Upper lobe of right lung (tissue), 1 donor: Measurements from ENCODE around the gene GUCY1A2. TPM values are rescaled to one million over a fixed set of nuclear protein-coding genes. Genes with fewer than 3 reads are reported as not detected.

ENCODE experiments used
- ATAC-seq: fragments of 200-7000 bp; cut with Tn5 transposase; one replicate; pipeline ENCODE4 v1.9.1; 2020; ENCODE audit warnings: mild to moderate bottlenecking, moderate library complexity
- DNase-seq: peaks from one replicate; pipeline ENCODE4 v3.0.0-alpha.2; 2020
- H3K27ac ChIP-seq: fragments of 200-600 bp; one replicate; pipeline ENCODE4 v1.8.0; 2022
- H3K27me3 ChIP-seq: fragments of 200-600 bp; one replicate; pipeline ENCODE4 v1.8.0; 2022; ENCODE audit warnings: mild to moderate bottlenecking
- H3K36me3 ChIP-seq: fragments of 200-600 bp; one replicate; pipeline ENCODE4 v1.8.0; 2022
- H3K4me1 ChIP-seq: fragments of 200-600 bp; one replicate; pipeline ENCODE4 v1.8.0; 2022
- H3K4me3 ChIP-seq: fragments of 200-600 bp; one replicate; pipeline ENCODE4 v1.8.0; 2022; ENCODE audit warnings: mild to moderate bottlenecking
- H3K9me3 ChIP-seq: fragments of 200-600 bp; one replicate; pipeline ENCODE4 v1.8.0; 2022
- intact Hi-C: fragments of 100-400 bp; cut with DNase I; formaldehyde crosslinking; loops from one replicate; pipeline ENCODE4 v1.11.0; 2022
- total RNA-seq: library from RNA; stranded (reverse); fragmentation: NEBNext Ultra II Directional; extraction: Animal tissue kit (Norgen Biotek cat#: 25700); gene quantifications from one replicate; pipeline ENCODE4 v1.2.1, GENCODE V29; 2021
- TF ChIP-seq, protein P1 (sequence below): fragments of 200-600 bp; IDR thresholded peaks from one replicate; pipeline ENCODE4 v1.8.0; 2022; ENCODE audit warnings: antibody characterized with exemption
- donor health status: DM: no; HTN: yes; CAD: no; lungs with severe emphysema.

GUCY1A2 gene
- total RNA-seq, 1 donor from 2014 or later, result 31.1 TPM

DNA sequence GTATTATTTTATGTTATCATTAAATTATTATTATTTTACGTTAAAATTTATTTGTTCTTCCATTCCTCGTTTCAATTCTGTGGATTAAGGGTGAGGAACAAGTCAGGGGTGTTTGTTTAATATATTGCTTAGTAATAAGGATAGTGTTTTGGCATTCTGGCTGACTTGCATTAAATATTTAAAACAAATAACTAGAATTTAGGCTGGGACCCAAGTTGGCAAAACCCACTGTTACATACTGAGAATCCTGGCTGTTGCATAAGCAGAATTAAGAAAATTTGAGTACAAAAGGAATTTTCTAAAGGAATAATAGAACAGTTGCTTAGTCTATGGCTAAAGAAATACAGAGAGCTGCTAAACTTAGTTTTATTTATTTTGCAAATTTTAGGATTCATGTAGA lies 196.4 kb downstream of the GUCY1A2 start:
- Histone ChIP-seq H3K4me3 (no peak overlapping the region), H3K27ac (no peak overlapping the region), H3K4me1 (no peaks in the 10 kb centered on the region), H3K9me3 (no peaks in the 10 kb centered on the region), H3K27me3 (no peaks in the 10 kb centered on the region), H3K36me3 (no peaks in the 10 kb centered on the region)
- TF ChIP-seq, protein P1, sequence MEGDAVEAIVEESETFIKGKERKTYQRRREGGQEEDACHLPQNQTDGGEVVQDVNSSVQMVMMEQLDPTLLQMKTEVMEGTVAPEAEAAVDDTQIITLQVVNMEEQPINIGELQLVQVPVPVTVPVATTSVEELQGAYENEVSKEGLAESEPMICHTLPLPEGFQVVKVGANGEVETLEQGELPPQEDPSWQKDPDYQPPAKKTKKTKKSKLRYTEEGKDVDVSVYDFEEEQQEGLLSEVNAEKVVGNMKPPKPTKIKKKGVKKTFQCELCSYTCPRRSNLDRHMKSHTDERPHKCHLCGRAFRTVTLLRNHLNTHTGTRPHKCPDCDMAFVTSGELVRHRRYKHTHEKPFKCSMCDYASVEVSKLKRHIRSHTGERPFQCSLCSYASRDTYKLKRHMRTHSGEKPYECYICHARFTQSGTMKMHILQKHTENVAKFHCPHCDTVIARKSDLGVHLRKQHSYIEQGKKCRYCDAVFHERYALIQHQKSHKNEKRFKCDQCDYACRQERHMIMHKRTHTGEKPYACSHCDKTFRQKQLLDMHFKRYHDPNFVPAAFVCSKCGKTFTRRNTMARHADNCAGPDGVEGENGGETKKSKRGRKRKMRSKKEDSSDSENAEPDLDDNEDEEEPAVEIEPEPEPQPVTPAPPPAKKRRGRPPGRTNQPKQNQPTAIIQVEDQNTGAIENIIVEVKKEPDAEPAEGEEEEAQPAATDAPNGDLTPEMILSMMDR, result no peak
- ATAC-seq, result no peak
- intact Hi-C loops, result no loop called here
- no peak for DNase-seq

DNA sequence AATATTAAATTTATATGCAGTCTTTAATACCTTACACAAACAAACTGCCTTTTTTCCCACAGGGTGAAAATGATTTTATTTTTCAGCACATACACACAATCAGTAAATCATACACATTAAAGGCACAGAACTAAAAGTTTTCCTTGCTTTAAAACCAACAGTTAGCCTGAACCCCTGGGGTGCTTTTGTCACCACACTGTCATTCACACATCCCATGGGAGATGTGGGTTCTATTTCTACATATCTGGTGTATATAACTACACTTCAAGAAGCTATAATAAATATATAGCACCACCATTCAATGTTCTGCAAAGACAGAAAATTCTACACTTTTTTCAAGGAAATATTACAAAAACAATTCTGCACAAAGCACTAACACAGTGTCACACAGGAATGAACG lies 197.0 kb downstream of the GUCY1A2 start:
- Histone ChIP-seq H3K36me3 (no peaks in the 10 kb centered on the region), H3K27me3 (no peaks in the 10 kb centered on the region), H3K4me1 (no peaks in the 10 kb centered on the region), H3K27ac (no peak overlapping the region), H3K9me3 (no peaks in the 10 kb centered on the region), H3K4me3 (no peak overlapping the region)
- TF ChIP-seq, protein P1, result no peak
- intact Hi-C loops, result no loop called here
- no peak for DNase-seq
- no peak for ATAC-seq

DNA sequence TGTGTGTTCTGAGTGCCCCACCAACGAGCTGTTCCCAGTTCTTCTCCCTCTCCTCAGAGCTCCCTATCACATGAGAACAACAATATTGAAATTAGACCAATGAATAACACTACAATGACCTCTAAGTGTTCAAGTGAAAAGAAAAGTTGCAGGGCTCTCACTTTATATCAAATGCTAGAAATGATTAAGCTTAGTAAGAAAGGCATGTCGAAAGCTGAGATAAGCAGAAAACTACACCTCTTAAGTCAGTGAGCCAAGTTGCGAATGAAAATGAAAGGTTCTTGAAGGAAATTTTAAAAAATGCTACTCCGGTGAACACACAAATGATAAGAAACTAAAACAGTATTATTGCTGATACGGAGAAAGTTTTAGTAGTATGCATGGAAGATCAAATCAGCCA lies 199.8 kb downstream of the GUCY1A2 start:
- no peak for DNase-seq
- intact Hi-C loops, result no loop called here
- Histone ChIP-seq H3K36me3 (no peaks in the 10 kb centered on the region), H3K4me1 (no peaks in the 10 kb centered on the region), H3K27ac (no peak overlapping the region), H3K27me3 (no peaks in the 10 kb centered on the region), H3K4me3 (no peak overlapping the region), H3K9me3 (no peaks in the 10 kb centered on the region)
- no peak for ATAC-seq
- TF ChIP-seq, protein P1, result no peak

DNA sequence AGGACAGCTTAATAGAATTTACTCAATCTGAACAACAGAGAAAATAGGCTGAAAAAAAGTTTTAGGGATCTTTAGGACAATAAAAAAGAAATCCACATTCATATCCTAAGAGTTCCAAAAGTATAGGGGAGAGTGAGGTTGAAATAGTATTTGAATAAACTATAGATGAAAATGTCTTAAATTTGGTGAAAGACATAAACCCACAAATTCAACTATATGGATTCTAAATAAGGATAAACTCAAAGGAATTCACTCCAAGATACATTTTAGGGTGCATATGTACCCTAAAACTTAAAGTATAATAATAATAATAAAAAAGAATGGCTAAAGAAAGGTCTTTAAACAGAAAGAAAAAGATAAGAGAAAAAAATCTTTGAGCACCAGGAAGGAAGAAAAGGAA lies 203.1 kb downstream of the GUCY1A2 start:
- H3K27me3 ChIP-seq, result no peaks in the 10 kb centered on the region
- no peaks in the 10 kb centered on the region for H3K9me3 ChIP-seq
- TF ChIP-seq, protein P1, result no peak
- H3K4me1 ChIP-seq, result no peaks in the 10 kb centered on the region
- no peak overlapping the region for H3K4me3 ChIP-seq
- no peaks in the 10 kb centered on the region for H3K36me3 ChIP-seq
- intact Hi-C loops, result no loop called here
- H3K27ac ChIP-seq, result no peak overlapping the region
- ATAC-seq, result no peak
- no peak for DNase-seq

DNA sequence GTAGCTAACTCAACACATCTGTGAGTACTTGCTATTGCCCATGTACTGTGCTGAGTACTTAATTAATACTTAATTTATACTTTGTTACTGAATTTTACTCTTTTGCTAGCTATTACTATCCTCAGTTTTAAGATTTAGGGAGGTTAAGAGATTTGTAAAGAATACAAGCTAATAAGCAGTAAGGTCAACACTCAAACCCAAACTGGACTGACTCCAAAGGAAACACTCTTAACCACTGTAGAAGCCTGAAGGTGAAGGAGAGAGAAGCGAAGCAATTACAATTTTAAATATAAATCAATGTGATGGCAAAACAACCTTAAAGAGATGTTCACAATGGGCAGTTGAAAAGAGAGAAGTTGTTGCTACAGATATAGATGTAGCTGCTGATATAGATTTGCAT lies 204.5 kb downstream of the GUCY1A2 start:
- no peak for ATAC-seq
- H3K27me3 ChIP-seq, result no peaks in the 10 kb centered on the region
- no peaks in the 10 kb centered on the region for H3K9me3 ChIP-seq
- DNase-seq, result no peak
- H3K4me3 ChIP-seq, result no peak overlapping the region
- H3K4me1 ChIP-seq, result no peaks in the 10 kb centered on the region
- intact Hi-C loops, result no loop called here
- H3K36me3 ChIP-seq, result no peaks in the 10 kb centered on the region
- H3K27ac ChIP-seq, result no peak overlapping the region
- TF ChIP-seq, protein P1, result no peak

DNA sequence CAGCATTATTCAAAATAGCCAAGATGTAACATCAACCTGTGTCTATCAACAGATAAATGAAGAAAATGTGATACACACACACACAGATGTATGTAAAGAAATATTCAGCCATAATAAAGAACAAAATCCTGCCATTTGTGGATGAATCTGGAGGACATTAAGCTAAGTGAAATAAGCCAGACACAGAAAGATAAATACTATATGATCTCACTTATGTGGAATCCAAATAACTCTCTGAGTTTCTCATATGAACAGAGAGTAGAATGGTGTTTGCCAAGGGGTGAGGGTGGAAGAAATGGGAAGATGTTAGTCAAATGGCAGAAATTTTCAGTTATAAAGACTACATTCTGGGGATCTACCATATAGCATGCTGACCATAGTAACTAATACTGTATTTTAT lies 224.2 kb downstream of the GUCY1A2 start:
- no peak for DNase-seq

More for the DNA sequence above, 224.2 kb downstream of the GUCY1A2 start:
- Histone ChIP-seq H3K9me3 (no peaks in the 10 kb centered on the region), H3K36me3 (no peaks in the 10 kb centered on the region), H3K4me1 (no peaks in the 10 kb centered on the region), H3K4me3 (no peak overlapping the region), H3K27ac (no peak overlapping the region), H3K27me3 (no peaks in the 10 kb centered on the region)
- intact Hi-C loops, result no loop called here
- ATAC-seq, result no peak
- TF ChIP-seq, protein P1, result no peak
